ENCODE measurements around the gene PIGS.
"Not testable (repeated sequence)": the region's sequence is repeated elsewhere in the genome, so short reads cannot be mapped to it uniquely, and the experiment has no call there.

- not testable (repeated sequence) for TF ChIP-seq CTCF, POLR2AphosphoS5, POLR2A, EP300 (IDR thresholded peaks at IDR 0.05)
These were observed 49.0 kb downstream of the PIGS start for GRCh38 chr17:28522281-28522680.
